ENCODE results near the gene VMAC.
"Not testable (repeated sequence)": the region's sequence is repeated elsewhere in the genome, so short reads cannot be mapped to it uniquely, and the experiment has no call there.

The VMAC gene

DNA sequence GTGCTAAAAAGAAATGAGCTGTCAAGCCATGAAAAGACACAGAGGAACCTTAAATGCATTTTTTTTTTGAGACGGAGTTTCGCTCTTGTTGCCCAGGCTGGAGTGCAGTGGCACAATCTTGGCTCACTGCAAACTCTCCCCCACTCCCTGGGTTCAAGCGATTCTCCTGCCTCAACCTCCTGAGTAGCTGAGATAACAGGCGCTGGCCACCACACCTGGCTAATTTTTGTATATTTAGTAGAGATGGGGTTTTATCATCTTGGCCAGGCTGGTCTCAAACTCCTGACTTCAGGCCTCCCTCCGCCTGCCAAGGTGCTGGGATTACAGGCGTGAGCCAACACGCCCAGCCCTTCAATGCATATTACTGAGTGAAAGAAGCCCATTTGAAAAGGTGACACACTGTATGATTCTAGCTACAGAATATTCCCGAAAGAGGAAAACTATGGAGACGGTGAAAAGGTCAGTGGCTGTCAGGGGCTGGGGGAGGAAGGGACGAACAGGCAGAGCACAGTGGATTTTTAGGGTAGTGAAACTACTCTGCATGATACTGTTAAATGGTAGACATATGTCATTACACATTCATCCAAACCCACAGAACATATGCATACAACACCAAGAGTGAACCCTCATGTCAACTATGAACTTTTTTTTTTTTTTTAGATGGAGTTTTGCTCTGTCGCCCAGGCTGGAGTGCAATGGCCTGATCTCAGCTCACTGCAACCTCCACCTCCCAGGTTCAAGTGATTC lies 20.4 kb upstream of the VMAC start:
- not testable (repeated sequence) for DNase-seq

DNA sequence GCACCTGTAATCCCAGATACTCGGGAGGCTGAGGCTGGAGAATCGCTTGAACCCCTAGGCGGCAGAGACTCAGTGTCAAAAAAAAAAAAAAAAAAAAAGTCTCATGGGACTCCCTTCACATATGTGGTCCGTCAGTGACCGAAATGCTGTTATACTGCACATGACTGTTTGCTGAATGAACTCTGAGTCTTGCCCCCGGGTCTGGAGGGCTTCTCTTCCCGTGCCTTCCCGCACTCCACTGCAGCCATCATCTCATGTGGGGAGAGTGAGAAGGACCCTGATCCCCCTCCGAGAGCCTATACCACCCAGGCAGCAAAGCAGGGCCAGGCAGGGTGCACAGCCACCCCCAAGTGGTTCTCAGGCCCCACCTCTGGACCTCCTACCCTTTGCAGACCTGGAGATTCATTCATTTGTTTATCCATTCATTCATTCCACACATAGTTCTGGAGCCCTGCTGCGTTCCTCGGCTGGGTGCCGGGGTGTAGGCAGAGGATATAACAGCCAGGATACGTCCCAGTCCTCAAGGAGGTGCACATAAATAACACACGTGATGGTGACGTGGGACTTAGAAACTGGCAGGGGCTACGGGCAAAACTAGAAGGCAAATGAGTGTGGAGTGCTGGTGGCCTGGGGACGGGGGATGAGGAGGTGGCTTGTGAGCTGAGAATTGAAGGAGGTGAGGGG lies 15.2 kb upstream of the VMAC start:
- DNase-seq: no peak

DNA sequence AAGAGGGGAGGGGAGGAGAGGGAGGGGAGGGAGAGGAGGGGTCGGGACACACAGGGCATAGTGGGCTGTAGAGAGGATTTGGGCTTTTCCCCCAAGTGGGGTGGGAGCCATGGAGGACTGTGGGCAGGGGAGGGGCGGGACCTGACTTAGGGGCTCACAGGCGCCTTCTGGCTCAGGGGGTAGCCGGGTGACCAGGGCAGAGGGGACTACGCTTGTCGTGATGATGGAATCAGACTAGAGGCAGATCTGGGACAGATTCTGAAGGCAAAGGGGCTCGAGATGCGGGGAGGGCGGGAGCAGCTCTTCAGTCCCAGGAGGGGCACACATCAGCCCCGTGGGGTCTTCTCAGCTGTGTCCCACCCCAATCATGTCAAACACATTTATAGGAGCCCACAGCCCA lies 14.6 kb upstream of the VMAC start:
- DNase-seq: no peak

DNA sequence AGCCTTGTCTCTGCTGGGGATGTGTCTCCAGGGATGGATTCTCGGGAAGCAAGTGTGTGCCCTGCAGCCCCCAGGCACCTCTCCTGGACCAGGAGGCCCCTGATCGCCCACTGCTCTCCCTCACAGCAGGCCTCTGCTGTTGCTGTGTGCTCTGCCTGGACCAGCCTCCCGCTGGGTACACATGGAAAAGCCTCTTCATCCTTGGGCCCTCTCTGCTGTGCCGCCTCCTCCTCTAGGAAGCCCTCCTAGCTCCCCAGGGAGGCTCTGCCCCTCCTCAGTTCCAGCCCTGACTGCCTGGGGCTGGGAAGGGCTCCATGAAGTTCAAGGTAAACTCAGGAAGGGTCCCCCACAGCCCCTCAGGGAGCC lies 13.1 kb upstream of the VMAC start:
- DNase-seq: no peak

DNA sequence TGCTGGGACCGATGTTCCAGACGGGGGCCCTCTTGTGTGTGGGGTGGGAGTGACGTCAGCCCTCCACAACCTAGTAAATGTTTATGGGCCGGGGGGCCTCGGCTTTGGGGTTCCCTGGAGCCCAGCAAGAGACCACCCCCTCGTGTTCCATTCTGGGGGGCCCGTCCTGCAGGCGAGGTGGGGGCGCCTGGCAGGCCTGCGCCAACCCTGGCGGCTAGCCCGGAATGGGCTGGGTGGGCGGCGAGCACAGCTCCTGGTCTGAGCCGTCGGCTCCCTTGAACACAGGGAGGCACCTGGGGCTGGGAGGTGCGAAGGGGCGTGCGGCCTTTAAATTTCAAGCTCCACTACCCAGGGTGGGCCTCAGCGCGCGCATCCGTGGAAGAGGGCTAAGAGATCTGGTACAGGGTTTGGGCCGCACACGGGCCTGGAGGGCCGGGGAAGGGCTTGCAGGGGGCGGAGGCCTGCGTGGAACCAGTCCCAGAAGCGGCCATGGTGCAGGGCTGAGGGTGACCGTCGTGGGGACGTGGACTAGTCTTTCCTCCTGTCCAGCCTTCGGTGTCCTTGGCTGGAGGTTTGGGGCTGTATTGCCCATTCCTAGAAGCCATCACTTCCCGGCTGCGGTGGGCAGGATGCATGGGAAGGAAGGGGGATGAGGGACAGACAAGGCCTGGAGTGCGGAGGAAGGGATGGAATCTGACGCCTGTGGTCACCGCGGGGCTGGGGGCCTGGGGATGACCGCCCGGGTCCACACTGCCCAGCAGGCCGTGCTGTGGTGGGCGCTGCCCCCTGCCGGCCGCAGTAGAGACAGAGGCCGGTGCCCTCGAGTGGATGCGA lies 12.5 kb upstream of the VMAC start:
- no peak for DNase-seq

DNA sequence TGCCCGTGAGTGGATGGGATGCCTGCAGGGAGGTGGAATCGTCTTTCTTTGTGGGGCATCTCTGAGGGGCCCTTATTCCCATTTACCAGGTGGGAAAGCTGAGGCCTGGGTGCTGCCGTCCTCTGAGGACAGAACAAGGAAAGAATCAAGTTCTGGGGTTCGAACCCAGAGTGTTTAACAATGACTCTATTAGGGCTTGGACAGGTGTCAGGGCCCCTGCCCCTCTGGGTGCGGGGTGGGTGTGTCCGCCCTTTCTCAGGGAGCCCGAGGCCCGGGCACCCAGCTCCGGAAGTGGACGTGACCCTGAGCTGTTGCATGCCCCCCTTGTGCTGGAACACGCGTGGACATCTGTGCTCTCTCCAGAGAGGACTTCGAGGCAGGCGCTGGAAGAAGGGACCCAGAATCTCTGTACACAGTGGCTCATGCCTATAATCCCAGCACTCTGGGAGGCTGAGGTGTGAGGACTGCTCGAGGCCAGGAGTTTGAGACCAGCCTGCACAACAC lies 11.8 kb upstream of the VMAC start:
- DNase-seq: no peak

DNA sequence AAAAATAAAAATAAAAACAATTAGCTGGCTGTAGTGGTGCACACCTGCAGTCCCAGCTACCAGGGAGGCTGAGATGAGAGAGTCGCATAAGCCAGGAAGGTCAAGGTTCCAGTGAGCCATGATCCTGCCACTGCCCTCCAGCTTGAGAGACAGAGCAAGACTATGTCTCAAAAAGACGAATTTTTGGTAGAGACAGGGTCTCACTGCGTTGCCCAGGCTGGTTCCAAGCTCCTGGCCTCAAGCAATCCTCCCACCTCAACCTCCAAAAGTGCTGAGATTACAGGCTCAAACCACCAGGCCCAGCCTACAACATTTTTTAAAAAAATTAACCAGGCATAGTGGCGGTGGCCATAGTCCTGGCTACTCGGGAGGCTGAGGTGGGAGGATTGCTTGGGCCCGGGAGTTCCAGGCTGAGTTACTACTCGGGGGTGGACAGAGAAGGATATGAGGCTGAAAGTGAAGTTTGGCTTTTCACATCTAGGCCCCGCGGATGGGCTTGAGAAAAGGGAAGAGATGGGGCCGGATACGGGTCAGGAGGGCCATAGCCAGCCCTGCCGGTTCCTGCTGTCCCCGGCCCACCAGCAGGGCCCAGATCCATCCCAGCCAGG lies 11.3 kb upstream of the VMAC start:
- no peak for DNase-seq

DNA sequence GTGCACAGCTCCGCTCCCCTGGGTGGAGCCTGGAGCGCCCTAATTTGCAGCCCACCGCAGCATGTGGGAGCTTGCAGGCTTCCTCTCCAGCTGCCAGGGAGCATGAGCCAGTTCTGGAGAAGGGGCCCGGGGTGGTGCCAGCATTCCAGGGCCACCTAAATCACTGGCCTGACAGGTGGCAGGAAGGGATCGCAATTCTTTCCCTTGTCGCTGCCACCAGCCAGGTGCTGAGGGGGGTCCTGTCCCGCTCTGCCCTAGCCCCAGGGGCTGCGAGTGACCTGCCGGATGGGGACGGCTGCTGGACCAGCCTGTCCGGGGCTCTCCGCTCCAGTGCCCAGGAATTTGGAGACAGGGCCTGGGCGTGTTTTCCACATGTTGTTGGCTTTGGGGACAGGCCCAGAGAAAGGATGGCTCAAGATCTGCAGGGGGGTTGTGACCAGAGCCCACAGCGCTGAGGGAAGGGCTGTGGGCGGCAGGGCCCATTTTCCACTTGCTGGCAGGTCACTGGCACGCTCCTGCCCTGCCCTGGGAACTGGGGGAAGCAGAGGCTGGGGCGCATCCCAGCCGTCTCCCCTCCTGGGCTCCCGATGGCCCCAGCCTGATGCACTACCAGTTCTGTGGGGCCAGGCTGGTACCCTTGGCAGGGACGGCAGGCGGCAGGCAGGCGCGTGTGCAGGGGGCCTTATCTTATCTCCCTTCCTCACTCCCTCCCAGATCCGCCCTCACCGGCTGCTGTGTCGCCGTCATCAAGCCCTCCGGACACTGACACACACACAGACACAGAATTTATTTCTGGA lies 10.6 kb upstream of the VMAC start:
- no peak for DNase-seq

DNA sequence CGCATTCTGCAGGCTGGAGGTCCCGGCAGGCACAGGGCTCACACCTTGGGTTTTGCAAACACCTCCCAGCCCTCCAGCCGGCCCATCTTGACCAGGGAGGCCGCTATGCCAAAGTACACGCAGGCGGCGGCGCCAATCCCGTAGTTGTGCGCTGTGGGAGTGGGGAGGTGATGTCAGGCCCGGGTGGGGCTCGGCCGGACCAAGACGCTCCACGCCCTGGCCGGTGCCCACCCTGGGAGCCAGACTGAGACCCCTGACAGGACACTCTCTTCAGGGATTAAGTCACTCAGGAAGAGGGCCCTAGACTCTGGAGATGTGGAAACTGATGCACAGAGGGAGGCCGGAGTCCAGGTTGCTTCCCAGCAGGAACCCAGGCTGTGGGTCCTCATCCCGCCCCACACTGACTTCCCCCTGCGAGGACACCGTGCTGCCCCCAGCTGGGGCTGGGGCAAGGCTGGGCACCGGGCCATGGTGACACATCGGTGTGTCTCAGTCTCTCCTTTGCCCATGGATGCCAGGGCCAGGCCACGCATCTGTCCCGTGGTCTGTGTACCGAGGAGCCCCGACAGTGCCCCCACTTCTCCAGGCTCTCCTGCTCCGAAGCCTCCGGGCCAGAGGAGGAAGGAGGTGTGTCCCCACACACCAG lies 9.8 kb upstream of the VMAC start:
- DNase-seq: no peak

DNA sequence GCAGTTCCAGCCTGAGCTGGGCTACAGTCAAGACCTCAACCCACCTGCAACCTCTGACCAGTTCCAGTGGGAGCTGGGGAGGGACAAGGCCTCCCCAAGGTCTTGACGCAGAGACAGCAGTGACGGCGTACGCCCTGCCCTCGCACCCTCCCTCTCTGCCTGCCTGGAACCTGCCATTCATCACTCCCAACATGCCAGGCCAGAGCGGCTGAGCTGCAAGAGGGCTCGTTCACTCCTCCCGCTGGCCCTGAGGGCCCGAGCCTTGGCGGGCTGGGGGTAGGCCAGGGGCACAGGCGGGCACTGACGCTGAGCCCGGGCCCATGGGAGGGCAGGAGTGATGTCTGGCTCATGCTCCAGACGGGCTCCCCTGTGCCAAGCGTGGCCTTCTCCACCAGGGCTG lies 9.3 kb upstream of the VMAC start:
- DNase-seq: no peak

DNA sequence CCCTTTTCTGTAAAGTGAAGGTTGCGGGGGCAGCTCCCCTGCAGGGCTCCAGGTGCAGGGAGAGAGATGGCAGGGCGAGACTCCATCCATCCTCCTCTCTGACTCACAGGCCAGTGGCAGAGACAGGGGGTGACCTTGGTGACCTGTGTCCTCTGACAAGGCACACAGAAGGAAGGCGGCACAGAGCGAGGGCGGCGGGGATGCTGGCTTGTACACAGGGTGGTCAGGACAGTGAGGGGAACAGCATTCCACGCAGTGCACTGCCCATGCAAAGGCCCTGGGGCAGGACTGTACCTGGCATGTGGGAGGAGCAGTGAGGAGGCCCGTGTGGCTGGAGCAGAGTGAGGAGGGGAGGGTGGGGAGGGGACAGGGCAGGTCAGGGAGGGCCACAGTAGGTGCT lies 8.8 kb upstream of the VMAC start:
- DNase-seq: no peak

DNA sequence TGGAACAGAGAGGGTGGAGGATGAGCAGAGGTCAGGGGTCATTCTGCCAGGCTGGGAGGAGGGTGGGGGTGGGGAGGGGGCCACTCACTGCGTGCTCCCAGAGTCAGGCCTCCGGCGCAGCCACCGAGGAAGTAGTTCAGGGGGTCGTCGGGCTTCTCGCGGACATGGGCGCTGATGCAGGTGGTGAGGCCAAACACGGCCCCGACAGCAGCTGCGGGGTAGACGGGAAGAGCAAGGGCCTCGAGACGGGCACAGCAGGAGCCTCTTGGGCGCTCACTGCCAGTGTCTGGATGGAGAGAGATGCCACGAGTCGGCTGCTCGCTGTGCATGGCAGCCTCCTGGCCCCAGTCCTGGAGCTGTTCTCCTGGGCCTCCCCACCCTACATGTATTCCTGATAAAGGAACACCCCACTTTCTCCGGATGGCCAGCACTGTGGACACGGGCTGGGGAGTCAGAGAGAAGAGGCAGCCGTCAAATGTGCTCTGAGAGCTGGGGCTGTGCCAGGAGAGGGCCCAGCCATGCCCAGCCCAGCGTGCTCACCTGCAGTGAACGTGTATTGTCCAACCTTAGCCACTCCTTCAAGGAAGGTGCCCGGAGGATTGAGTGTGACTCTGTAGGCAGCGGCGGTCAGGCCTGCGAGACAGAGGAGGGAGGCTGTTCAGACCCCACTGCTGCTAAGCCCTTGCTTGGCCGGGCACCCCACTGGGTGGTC lies 8.2 kb upstream of the VMAC start:
- DNase-seq: no peak

DNA sequence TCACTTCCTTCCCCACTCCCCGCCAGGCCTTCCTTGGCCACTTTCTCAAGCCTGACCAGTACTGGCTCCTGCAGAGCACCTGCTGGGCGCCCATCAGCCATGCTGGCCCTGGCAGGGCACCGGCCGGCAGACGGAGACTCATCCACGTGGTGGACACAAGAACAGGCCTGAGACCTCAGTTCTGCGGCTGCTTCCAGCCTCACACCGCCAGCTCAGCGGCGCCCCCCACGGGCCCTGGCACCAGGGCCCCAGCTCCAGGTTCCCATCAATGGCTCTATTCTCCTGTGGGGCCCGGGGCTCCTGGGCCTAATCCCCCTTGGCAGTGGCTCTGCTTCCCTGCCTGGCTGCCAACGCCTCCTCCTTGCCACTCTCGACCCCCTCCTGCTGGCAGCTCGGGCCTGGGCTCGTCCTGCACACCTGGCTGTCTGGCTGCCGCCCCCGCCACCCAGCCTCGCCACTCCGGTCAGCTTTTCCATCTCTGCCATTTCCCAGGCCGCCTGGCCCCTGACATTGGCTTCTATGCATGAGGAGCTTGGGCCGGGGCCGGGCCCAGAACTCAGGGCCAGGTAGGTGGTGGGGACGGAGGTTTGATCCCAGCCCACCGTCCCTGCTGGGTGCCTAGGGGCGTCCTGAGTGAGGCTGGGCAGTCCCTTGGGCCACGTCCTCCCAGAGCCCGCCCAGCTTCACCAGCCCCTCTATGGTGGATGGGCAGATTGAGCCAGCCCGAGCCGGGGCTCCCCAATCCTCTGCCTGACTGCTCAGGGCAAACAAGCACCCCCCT lies 7.3 kb upstream of the VMAC start:
- DNase-seq: peak in 1 of 2 experiments; percentile 3

DNA sequence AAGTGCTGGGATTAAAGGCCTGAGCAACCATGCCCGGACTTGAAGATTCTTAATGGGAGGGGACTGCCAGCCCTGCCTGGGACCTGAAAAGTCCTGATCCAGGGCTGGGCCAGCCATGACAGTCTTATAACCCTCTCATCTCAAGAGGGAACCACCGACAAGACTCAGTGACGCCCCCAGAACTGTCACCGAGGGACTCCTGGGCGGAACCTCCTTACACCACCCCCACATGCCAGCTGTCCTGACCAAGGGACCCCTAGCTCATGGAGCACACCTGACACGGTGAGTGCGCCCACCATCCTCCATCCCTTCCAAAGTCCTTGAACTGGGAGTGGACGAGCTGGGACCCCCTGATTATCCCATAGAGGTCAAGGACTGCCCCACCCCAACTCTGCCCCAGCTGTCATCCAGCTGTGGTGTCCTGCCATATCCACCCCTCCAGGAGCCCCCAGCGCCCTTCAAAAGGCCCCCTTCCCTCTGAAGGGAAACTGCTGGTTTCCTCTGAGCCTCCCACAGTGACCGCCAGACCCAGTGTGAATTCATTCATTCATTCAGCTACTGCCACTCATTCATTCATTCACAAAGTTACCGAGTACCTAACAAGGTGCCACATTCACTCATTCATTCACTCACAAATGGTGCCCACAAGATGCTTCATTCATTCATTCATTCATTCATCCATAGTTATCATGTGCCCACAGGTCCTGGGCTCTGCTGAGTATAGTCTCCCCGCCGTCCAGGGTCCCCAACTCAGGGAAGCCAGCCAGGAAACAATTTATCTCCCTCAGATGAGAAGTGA lies 4.7 kb upstream of the VMAC start:
- no peak for DNase-seq

DNA sequence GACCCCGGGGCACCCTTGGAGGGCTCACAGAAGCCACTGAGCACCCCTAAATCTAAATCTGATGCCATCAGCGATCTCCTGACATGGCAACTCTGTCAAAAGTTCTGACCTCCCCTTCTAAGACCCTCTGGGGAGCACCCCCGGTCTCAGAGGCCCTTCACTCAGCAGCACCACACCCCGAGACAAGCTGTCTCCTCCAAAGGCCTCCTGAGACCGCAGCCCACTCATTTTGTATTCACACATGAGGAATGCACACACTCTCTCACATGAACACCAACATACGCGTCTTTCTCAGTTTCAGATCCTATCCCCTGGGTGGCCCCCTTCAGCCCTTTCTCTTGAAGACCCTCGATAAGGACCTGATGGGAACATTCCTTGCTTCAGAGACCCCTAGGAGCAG lies 3.7 kb upstream of the VMAC start:
- DNase-seq: no peak

DNA sequence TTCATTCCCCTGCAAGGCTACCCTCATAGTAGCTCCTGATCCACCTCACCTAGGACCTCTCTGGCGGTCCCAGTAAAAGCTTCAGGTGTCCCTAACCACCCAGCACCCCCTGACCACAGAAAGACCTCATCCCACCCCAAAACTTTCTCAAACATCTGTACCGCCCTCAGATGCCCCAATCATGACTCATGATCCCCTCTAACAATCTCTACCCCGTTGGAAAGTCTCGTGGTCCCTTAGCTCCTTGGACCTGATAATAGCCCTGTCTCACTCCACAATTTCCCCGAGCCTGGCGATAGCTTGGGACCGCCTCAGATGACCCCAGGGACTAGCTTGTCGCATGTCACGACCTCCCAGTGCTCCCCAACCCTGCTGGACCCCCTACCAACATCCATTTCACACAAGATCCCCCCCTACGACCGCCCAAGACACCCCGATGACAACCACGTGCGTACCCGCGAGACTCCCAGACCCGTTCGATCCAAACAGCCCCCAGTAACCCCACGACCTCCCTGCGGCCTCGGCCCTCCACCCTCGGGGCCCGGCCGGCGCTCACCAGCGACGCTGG lies 1.5 kb upstream of the VMAC start:
- no peak for DNase-seq

DNA sequence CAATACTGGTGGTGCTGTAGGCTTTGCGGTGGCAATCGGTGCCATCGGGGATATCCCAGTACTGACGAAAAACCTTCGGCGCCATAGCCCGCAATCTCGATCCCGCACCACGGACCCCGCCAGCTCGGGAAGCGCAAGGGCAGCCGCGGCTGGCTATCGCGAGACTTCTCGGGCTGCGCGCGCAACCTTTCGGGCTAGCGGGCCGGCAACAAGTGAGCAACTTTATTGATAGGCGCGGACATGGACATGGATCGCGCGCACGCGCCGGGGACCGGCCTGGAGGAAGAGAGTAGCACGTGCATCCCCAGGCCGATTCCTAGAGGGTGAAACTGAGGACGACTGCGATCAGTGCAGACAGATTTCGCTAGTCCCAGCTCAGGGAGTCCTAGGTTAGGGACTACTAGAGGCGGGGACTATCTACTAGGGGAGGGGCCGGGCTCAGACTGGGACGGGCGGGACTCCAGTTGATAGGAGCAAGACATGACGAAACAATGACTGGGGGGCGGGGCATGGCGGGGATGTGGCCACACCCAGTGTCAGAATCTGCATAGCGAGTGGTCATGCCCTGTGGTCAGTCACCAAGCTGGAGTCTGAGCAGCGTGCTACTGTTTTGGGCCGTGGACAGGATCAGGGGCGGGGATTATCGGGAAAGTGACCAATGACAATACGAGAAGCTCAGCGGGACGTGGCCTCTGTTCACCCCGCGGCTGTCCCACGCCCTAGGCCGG lies 884 bp upstream of the VMAC start, which contains the start of gene NDUFA11:
NDUFA11 (minus strand) TSS at position 167 of the 728 bp plus-strand sequence; CDS start at position 85, 82 bp downstream.
- DNase-seq: peak; percentile 68 to 72

DNA sequence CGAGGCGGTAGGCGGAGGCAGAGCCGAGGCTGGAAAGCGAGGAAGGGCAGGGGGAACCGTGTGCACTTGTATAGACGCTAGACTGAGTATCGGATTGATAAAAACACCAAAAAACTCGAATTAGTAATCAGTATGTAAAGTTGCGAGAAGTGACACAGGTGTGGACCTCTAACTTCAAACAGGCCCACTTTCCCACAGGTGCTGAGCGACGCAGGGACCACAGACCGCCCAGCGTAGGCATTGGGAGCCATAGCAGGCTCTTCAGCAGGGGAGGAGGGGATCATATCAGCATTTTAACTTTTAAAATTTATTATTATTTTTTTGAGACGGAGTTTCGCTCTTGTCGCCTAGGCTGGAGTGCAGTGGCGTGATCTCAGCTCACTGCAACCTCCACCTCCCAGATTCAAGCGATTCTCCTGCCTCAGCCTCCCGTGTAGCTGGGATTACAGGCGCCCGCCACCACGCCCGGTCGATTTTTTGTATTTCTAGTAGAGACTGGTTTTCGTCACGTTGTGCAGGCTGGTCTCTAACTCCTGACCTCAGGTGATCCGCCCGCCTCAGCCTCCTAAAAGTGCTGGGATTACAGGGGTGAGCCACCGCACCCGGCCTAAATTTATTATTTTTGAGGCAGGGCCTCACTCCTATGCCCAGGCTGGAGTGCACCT lies 574 bp downstream of the VMAC start:
- no peak for DNase-seq

Data from cerebellar nuclear complex (tissue), 1 donor.